H9 (cell line): ENCODE results near the gene ZRANB1. TPM values are rescaled to one million over a fixed set of nuclear protein-coding genes. Genes with fewer than 3 reads are reported as not detected.

Experiments used
- DNase-seq: peaks from one replicate; pipeline ENCODE4 v3.0.0-alpha.2; 2017
- H2AFZ ChIP-seq: one replicate; pipeline ENCODE4 v1.6.1; 2013; ENCODE audit warnings: mild to moderate bottlenecking, low read length, control low read depth, moderate library complexity
- H2AK5ac ChIP-seq: 2 replicates; pipeline ENCODE4 v1.6.1; 2013; ENCODE audit warnings: low read length, control low read depth, mixed read lengths; ENCODE audit not compliant: insufficient read length
- H2BK120ac ChIP-seq: one replicate; pipeline ENCODE4 v1.6.1; 2013; ENCODE audit warnings: low read depth, mild to moderate bottlenecking, low read length, control low read depth, inconsistent platforms; ENCODE audit not compliant: poor library complexity, severe bottlenecking
- H2BK12ac ChIP-seq: 2 replicates; pipeline ENCODE4 v1.6.1; 2013; ENCODE audit warnings: low read length, control low read depth, mixed read lengths, low read depth; ENCODE audit not compliant: insufficient read length
- H2BK15ac ChIP-seq: 2 replicates; pipeline ENCODE4 v1.6.1; 2013; ENCODE audit warnings: low read depth, low read length, control low read depth
- H2BK20ac ChIP-seq: one replicate; pipeline ENCODE4 v1.6.1; 2013; ENCODE audit warnings: low read depth, mild to moderate bottlenecking, low read length, control low read depth, inconsistent platforms; ENCODE audit not compliant: poor library complexity, severe bottlenecking
- H2BK5ac ChIP-seq: 2 replicates; pipeline ENCODE4 v1.6.1; 2013; ENCODE audit warnings: low read length, control low read depth, mixed read lengths; ENCODE audit not compliant: insufficient read length
- H3K14ac ChIP-seq: 2 replicates; pipeline ENCODE4 v1.6.1; 2013; ENCODE audit warnings: low read length, control low read depth; ENCODE audit not compliant: insufficient read depth
- H3K18ac ChIP-seq: 2 replicates; pipeline ENCODE4 v1.6.1; 2013; ENCODE audit warnings: low read depth, mild to moderate bottlenecking, mixed read lengths, low read length, control low read depth; ENCODE audit not compliant: insufficient read length
- H3K23ac ChIP-seq: 2 replicates; pipeline ENCODE4 v1.6.1; 2013; ENCODE audit warnings: low read length, control low read depth, mixed read lengths, low read depth; ENCODE audit not compliant: insufficient read length
- H3K23me2 ChIP-seq: 2 replicates; pipeline ENCODE4 v1.6.1; 2013; ENCODE audit warnings: low read depth, mild to moderate bottlenecking, mixed read lengths, low read length, control low read depth; ENCODE audit not compliant: insufficient read length, poor library complexity, severe bottlenecking
- H3K27ac ChIP-seq: 2 replicates; pipeline ENCODE4 v1.5.1; 2013; ENCODE audit warnings: low read length, control low read depth, mixed read lengths, low read depth; ENCODE audit not compliant: insufficient read length
- H3K27me3 ChIP-seq: 2 replicates; pipeline ENCODE4 v1.6.1; 2013; ENCODE audit warnings: low read length, control low read depth, inconsistent platforms; ENCODE audit not compliant: insufficient read depth
- H3K4ac ChIP-seq: 2 replicates; pipeline ENCODE4 v1.6.1; 2013; ENCODE audit warnings: low read depth, mild to moderate bottlenecking, control low read depth, inconsistent platforms, low read length, moderate library complexity
- H3K4me1 ChIP-seq: 2 replicates; pipeline ENCODE4 v1.6.1; 2013; ENCODE audit warnings: low read length, control low read depth, inconsistent platforms; ENCODE audit not compliant: insufficient read depth
- H3K4me2 ChIP-seq: 2 replicates; pipeline ENCODE4 v1.6.1; 2013; ENCODE audit warnings: low read length, control low read depth, mixed read lengths; ENCODE audit not compliant: insufficient read length, insufficient read depth
- H3K56ac ChIP-seq: 2 replicates; pipeline ENCODE4 v1.6.1; 2013; ENCODE audit warnings: low read depth, mild to moderate bottlenecking, mixed read lengths, low read length, control low read depth; ENCODE audit not compliant: insufficient read length
- H3K79me1 ChIP-seq: 2 replicates; pipeline ENCODE4 v1.6.1; 2013; ENCODE audit warnings: low read depth, mild to moderate bottlenecking, moderate library complexity, low read length, control low read depth, inconsistent platforms; ENCODE audit not compliant: insufficient read depth, poor library complexity, severe bottlenecking
- H3K79me2 ChIP-seq: 2 replicates; pipeline ENCODE4 v1.6.1; 2013; ENCODE audit warnings: low read length, control low read depth, inconsistent platforms; ENCODE audit not compliant: insufficient read depth
- H3K9ac ChIP-seq: 2 replicates; pipeline ENCODE4 v1.6.1; 2013; ENCODE audit warnings: low read length, control low read depth, mixed read lengths; ENCODE audit not compliant: insufficient read length; ENCODE audit errors: extremely low read depth
- H3K9me3 ChIP-seq: one replicate; pipeline ENCODE4 v1.6.1; 2013; ENCODE audit warnings: low read depth, low read length, inconsistent platforms; ENCODE audit not compliant: control insufficient read depth
- H3T11ph ChIP-seq: one replicate; pipeline ENCODE4 v1.6.1; 2013; ENCODE audit warnings: mild to moderate bottlenecking, low read length, control low read depth, inconsistent platforms
- H4K20me1 ChIP-seq: one replicate; pipeline ENCODE4 v1.6.1; 2013; ENCODE audit not compliant: control insufficient read depth, insufficient read length, insufficient read depth
- H4K5ac ChIP-seq: 2 replicates; pipeline ENCODE4 v1.6.1; 2013; ENCODE audit warnings: low read depth, mild to moderate bottlenecking, mixed read lengths, low read length, control low read depth; ENCODE audit not compliant: insufficient read length
- H4K8ac ChIP-seq: replicated peaks from 2 replicates; pipeline ENCODE4 v1.6.1; 2013; ENCODE audit warnings: low read length, control low read depth, mixed read lengths, low read depth; ENCODE audit not compliant: insufficient read length
- H4K91ac ChIP-seq: 2 replicates; pipeline ENCODE4 v1.6.1; 2013; ENCODE audit warnings: low read depth, mild to moderate bottlenecking, moderate library complexity, mixed read lengths, low read length, control low read depth; ENCODE audit not compliant: insufficient read length
- H3K27ac Mint-ChIP-seq, 3 experiments: 2 replicates in 2 of 3; 3 replicates in 1 of 3; pipeline ENCODE4 v1.8.0; 2020 to 2021; ENCODE audit warnings: mixed read lengths in 3 of 3, mild to moderate bottlenecking in 1 of 3, moderate library complexity in 1 of 3
- H3K27me3 Mint-ChIP-seq: 2 replicates; pipeline ENCODE4 v1.8.0; 2021; ENCODE audit warnings: low read depth, mild to moderate bottlenecking, moderate library complexity, mixed read lengths
- H3K36me3 Mint-ChIP-seq, 3 experiments: 2 replicates in 2 of 3; 3 replicates in 1 of 3; pipeline ENCODE4 v1.8.0; 2020 to 2021; ENCODE audit warnings: low read depth in 3 of 3, mixed read lengths in 3 of 3; ENCODE audit not compliant: insufficient read depth in 1 of 3
- H3K4me1 Mint-ChIP-seq, 2 experiments: 2 replicates each; pipeline ENCODE4 v1.8.0; 2020; ENCODE audit warnings: mixed read lengths in 2 of 2
- H3K4me3 Mint-ChIP-seq, 2 experiments: 2 replicates in 1 of 2; 3 replicates in 1 of 2; pipeline ENCODE4 v1.8.0; 2020 to 2021; ENCODE audit warnings: mild to moderate bottlenecking in 2 of 2, mixed read lengths in 2 of 2, moderate library complexity in 1 of 2
- H3K9me3 Mint-ChIP-seq, 2 experiments: 2 replicates in 1 of 2; 3 replicates in 1 of 2; pipeline ENCODE4 v1.8.0; 2020; ENCODE audit warnings: mild to moderate bottlenecking in 2 of 2, mixed read lengths in 2 of 2, moderate library complexity in 1 of 2
- CTCF ChIP-seq: fragments of 200-600 bp; sonication (generic); conservative IDR thresholded peaks from 3 replicates; pipeline ENCODE4 v1.8.0; 2021; ENCODE audit warnings: antibody characterized with exemption, mild to moderate bottlenecking
- WGBS: extraction: QIAGEN DNeasy Blood & Tissue Kit; methylation state at CpG from one replicate; pipeline ENCODE4 v1.1.7; 2013; ENCODE audit warnings: missing lambda C conversion rate, low lambda C conversion rate, mixed read lengths; ENCODE audit not compliant: insufficient read length; ENCODE audit errors: extremely low coverage; 5-methylcytosine and 5-hydroxymethylcytosine counted together
- total RNA-seq: library from RNA; stranded (reverse); gene quantifications from 2 replicates; pipeline ENCODE4 v1.2.1, GENCODE V29; 2021

Gene ZRANB1
- total RNA-seq, 1 experiment from 2014 or later: 17.4 TPM

GRCh38 chr10:124926548-124926947 lies 15.4 kb upstream of the ZRANB1 start:
- Histone ChIP-seq H3K18ac (no peak overlapping the region), H2AK5ac (no peak overlapping the region), H3K14ac (no peak overlapping the region), H2BK15ac (no peak overlapping the region), H3K79me2 (peaks cover 46% of the 10 kb centered on the region; the same call in 1 of the 2 replicates), H3K4ac (no peak overlapping the region), H3K4me1 (no peaks in the 10 kb centered on the region), H4K5ac (no peak overlapping the region), H4K8ac (no peak overlapping the region), H2BK12ac (no peak overlapping the region), H3K23me2 (no peaks in the 10 kb centered on the region), H3T11ph (no peak overlapping the region), H3K27ac (no peak overlapping the region), H3K79me1 (peaks cover 7% of the 10 kb centered on the region), H3K27me3 (no peaks in the 10 kb centered on the region), H3K4me2 (no peak overlapping the region), H4K91ac (no peak overlapping the region), H2BK20ac (no peak overlapping the region), H3K9me3 (no peaks in the 10 kb centered on the region), H3K23ac (no peak overlapping the region), H3K56ac (no peak overlapping the region), H4K20me1 (no peaks in the 10 kb centered on the region), H2BK5ac (no peak overlapping the region), H2BK120ac (no peak overlapping the region), H2AFZ (no peak overlapping the region), H3K9ac (no peak overlapping the region)
- H3K4me3 Mint-ChIP-seq: no peak overlapping the region
- H3K4me1 Mint-ChIP-seq: peaks cover 0 to 9% of the 10 kb centered on the region in 2 experiments; a peak in 2 of 4 replicates
- no CpG with 5 or more reads among the region's 5 CpGs for WGBS
- H3K9me3 Mint-ChIP-seq: peaks cover under 1 to 2% of the 10 kb centered on the region in 2 experiments; a peak in 2 of 5 replicates
- DNase-seq: no peak
- no peaks in the 10 kb centered on the region for H3K27me3 Mint-ChIP-seq
- H3K36me3 Mint-ChIP-seq: peaks cover 14 to 22% (median 18%) of the 10 kb centered on the region in 3 experiments
- no peak for TF ChIP-seq CTCF
- no peak overlapping the region for H3K27ac Mint-ChIP-seq
